NCI-H1694 treated with DMSO at 0.1 percent for 48 hours (cell line): ENCODE measurements around the gene C5.
"Not testable (repeated sequence)": the region's sequence is repeated elsewhere in the genome, so short reads cannot be mapped to it uniquely, and the experiment has no call there.

Source experiments
- DNase-seq: peaks from one replicate; lab custom pipeline; 2025; lab: John Stamatoyannopoulos, UW

The C5 gene

GRCh38 chr9:121048175-121048574, 1.9 kb downstream of the C5 start:
- DNase-seq, result no peak

- no peak for DNase-seq
These were observed 11.3 kb downstream of the C5 start for GRCh38 chr9:121038804-121039203.

GRCh38 chr9:121038362-121038761, 11.7 kb downstream of the C5 start:
- DNase-seq, result no peak

- not testable (repeated sequence) for DNase-seq
These were observed 14.4 kb downstream of the C5 start for GRCh38 chr9:121035717-121036116.

- no peak for DNase-seq
These were observed 15.5 kb downstream of the C5 start for GRCh38 chr9:121034529-121034928.

GRCh38 chr9:121029469-121029868, 20.6 kb downstream of the C5 start:
- no peak for DNase-seq

- DNase-seq, result not testable (repeated sequence)
These were observed 21.8 kb downstream of the C5 start for GRCh38 chr9:121028285-121028684.

GRCh38 chr9:121026768-121027167, 23.3 kb downstream of the C5 start:
- no peak for DNase-seq

- DNase-seq, result no peak
These were observed 23.8 kb downstream of the C5 start for GRCh38 chr9:121026260-121026691.

GRCh38 chr9:121024237-121024636, 25.8 kb downstream of the C5 start:
- no peak for DNase-seq

GRCh38 chr9:121023064-121023463, 27.0 kb downstream of the C5 start:
- no peak for DNase-seq

GRCh38 chr9:121021301-121021700, 28.8 kb downstream of the C5 start:
- no peak for DNase-seq

- no peak for DNase-seq
These were observed 30.8 kb downstream of the C5 start for GRCh38 chr9:121019273-121019672.

GRCh38 chr9:121013911-121014310, 36.2 kb downstream of the C5 start:
- no peak for DNase-seq

GRCh38 chr9:121009650-121010049, 40.4 kb downstream of the C5 start:
- DNase-seq, result no peak

- no peak for DNase-seq
These were observed 50.8 kb downstream of the C5 start for GRCh38 chr9:120999317-120999716.

GRCh38 chr9:120998111-120998510, 52.0 kb downstream of the C5 start:
- DNase-seq, result no peak

- no peak for DNase-seq
These were observed 52.6 kb downstream of the C5 start for GRCh38 chr9:120997502-120997901.

- DNase-seq, result no peak
These were observed 53.7 kb downstream of the C5 start for GRCh38 chr9:120996409-120996808.

- no peak for DNase-seq
These were observed 61.0 kb downstream of the C5 start for GRCh38 chr9:120989065-120989464.

- DNase-seq, result peak; percentile 12
These were observed 64.3 kb downstream of the C5 start for GRCh38 chr9:120985819-120986222.

GRCh38 chr9:120983259-120983837, 66.7 kb downstream of the C5 start:
- no peak for DNase-seq

- no peak for DNase-seq
These were observed 67.2 kb downstream of the C5 start for GRCh38 chr9:120982836-120983235.

GRCh38 chr9:120980951-120981350, 69.1 kb downstream of the C5 start:
- DNase-seq, result no peak

GRCh38 chr9:120979797-120980196, 70.3 kb downstream of the C5 start:
- DNase-seq, result no peak
